22Rv1 (cell line): ENCODE data around the gene AP2A2.

Experiments
- ZFX ChIP-seq: fragments of 450-650 bp; IDR thresholded peaks from 2 replicates; pipeline ENCODE4 v1.6.1; 2017; ENCODE audit warnings: antibody characterized with exemption, borderline replicate concordance
- TF ChIP-seq, protein P1 (sequence below): fragments of 450-650 bp; IDR thresholded peaks from 2 replicates; pipeline ENCODE4 v1.5.1; 2017; ENCODE audit warnings: mild to moderate bottlenecking

- TF ChIP-seq, protein P1, sequence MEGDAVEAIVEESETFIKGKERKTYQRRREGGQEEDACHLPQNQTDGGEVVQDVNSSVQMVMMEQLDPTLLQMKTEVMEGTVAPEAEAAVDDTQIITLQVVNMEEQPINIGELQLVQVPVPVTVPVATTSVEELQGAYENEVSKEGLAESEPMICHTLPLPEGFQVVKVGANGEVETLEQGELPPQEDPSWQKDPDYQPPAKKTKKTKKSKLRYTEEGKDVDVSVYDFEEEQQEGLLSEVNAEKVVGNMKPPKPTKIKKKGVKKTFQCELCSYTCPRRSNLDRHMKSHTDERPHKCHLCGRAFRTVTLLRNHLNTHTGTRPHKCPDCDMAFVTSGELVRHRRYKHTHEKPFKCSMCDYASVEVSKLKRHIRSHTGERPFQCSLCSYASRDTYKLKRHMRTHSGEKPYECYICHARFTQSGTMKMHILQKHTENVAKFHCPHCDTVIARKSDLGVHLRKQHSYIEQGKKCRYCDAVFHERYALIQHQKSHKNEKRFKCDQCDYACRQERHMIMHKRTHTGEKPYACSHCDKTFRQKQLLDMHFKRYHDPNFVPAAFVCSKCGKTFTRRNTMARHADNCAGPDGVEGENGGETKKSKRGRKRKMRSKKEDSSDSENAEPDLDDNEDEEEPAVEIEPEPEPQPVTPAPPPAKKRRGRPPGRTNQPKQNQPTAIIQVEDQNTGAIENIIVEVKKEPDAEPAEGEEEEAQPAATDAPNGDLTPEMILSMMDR = no peak
- TF ChIP-seq ZFX = no peak
These were observed 118.0 kb downstream of the AP2A2 start for GRCh38 chr11:1043563-1044096.
